Stimulated activated CD4-positive, alpha-beta T cell treated with anti-CD3 and anti-CD28 coated beads, TNF-alpha, amount 100 ng/mL, for 4 hours (primary cell): Measurements from ENCODE around the gene C11orf16.
"Not testable (repeated sequence)": the region's sequence is repeated elsewhere in the genome, so short reads cannot be mapped to it uniquely, and the experiment has no call there.

Experiments
- DNase-seq, 3 experiments: peaks; one replicate each; pipeline ENCODE4 v3.0.0-alpha.2; 2020; ENCODE audit warnings: low read depth in 3 of 3

C11orf16 gene

GRCh38 chr11:8935789-8936188, 3.0 kb upstream of the C11orf16 start:
- not testable (repeated sequence) for DNase-seq

- no peak for DNase-seq
These were observed 2.2 kb upstream of the C11orf16 start for GRCh38 chr11:8934742-8935488.

- DNase-seq: no peak
These were observed 1.2 kb upstream of the C11orf16 start for GRCh38 chr11:8933931-8934330.

- no peak for DNase-seq
These were observed 2.1 kb downstream of the C11orf16 start for GRCh38 chr11:8930456-8931175.

GRCh38 chr11:8928981-8929615, 3.6 kb downstream of the C11orf16 start:
- no peak for DNase-seq

- DNase-seq: no peak
These were observed 4.5 kb downstream of the C11orf16 start for GRCh38 chr11:8928205-8928604.

- no peak for DNase-seq
These were observed 5.5 kb downstream of the C11orf16 start for GRCh38 chr11:8927233-8927632.

- no peak for DNase-seq
These were observed 6.5 kb downstream of the C11orf16 start for GRCh38 chr11:8926236-8926635.

GRCh38 chr11:8925711-8926110, 7.0 kb downstream of the C11orf16 start:
- DNase-seq: no peak

- DNase-seq: no peak
These were observed 10.1 kb downstream of the C11orf16 start for GRCh38 chr11:8922691-8923090.

- no peak for DNase-seq
These were observed 15.5 kb downstream of the C11orf16 start for GRCh38 chr11:8917157-8917825.

GRCh38 chr11:8914661-8915018, 18.1 kb downstream of the C11orf16 start:
- no peak for DNase-seq

- peak in 1 of 3 experiments; percentile 22 for DNase-seq
These were observed 18.6 kb downstream of the C11orf16 start for GRCh38 chr11:8913961-8914660.

- DNase-seq: peak; percentile 55 to 69 (median 61)
These were observed 21.5 kb downstream of the C11orf16 start, which contains the start of gene AKIP1 for GRCh38 chr11:8911029-8911823. Gene AKIP1 (plus strand): TSS chr11:8911189. CDS start chr11:8911450, 261 bp downstream.

- DNase-seq: no peak
These were observed 22.1 kb downstream of the C11orf16 start for GRCh38 chr11:8910649-8911026.

GRCh38 chr11:8908099-8908498, 24.6 kb downstream of the C11orf16 start:
- DNase-seq: no peak

GRCh38 chr11:8907116-8907515, 25.6 kb downstream of the C11orf16 start:
- DNase-seq: no peak

- DNase-seq: no peak
These were observed 27.1 kb downstream of the C11orf16 start for GRCh38 chr11:8905528-8906165.

- DNase-seq: no peak
These were observed 33.5 kb downstream of the C11orf16 start for GRCh38 chr11:8899119-8899753.

- DNase-seq: not testable (repeated sequence)
These were observed 41.6 kb downstream of the C11orf16 start for GRCh38 chr11:8891185-8891584.
